Mucosa of rectum (tissue), 2 donors: ENCODE measurements around the gene NLRC5.
"Not testable (repeated sequence)": the region's sequence is repeated elsewhere in the genome, so short reads cannot be mapped to it uniquely, and the experiment has no call there.

ENCODE experiments used
- H3K27ac ChIP-seq, 2 donors: one replicate each; pipeline ENCODE4 v1.7.0; 2013; ENCODE audit warnings: inconsistent platforms in 2 of 2, low read depth in 2 of 2, low read length in 2 of 2
- H3K27me3 ChIP-seq, 2 donors: one replicate each; pipeline ENCODE4 v1.7.0; 2013; ENCODE audit warnings: low read length in 2 of 2; ENCODE audit not compliant: control insufficient read depth in 2 of 2, insufficient read depth in 2 of 2
- H3K36me3 ChIP-seq, 2 donors: one replicate each; pipeline ENCODE4 v1.7.0; 2013; ENCODE audit warnings: low read length in 2 of 2; ENCODE audit not compliant: control insufficient read depth in 2 of 2, insufficient read depth in 2 of 2
- H3K4me1 ChIP-seq, 2 donors: one replicate each; pipeline ENCODE4 v1.7.0; 2013; ENCODE audit warnings: low read length in 2 of 2, mild to moderate bottlenecking in 1 of 2; ENCODE audit not compliant: control insufficient read depth in 2 of 2, insufficient read depth in 2 of 2
- H3K4me3 ChIP-seq, 2 donors: one replicate each; pipeline ENCODE4 v1.7.0; 2013; ENCODE audit warnings: low read length in 2 of 2
- H3K9ac ChIP-seq, 2 donors: one replicate each; pipeline ENCODE4 v1.7.0; 2013; ENCODE audit warnings: low read length in 2 of 2, low read depth in 1 of 2, mild to moderate bottlenecking in 1 of 2
- H3K9me3 ChIP-seq, 2 donors: one replicate each; pipeline ENCODE4 v1.7.0; 2013; ENCODE audit warnings: low read length in 2 of 2; ENCODE audit not compliant: control insufficient read depth in 2 of 2
- donor health status: healthy.
- donor health status: Normal muscosa, but diverticular disease.

The NLRC5 gene

GRCh38 chr16:57069635-57070370 is 80.4 kb downstream of the NLRC5 start:
- H3K9me3 ChIP-seq = no peaks in the 10 kb centered on the region
- H3K36me3 ChIP-seq = peaks cover 18 to 19% of the 10 kb centered on the region in 2 donors
- H3K27ac ChIP-seq = no peak overlapping the region
- H3K27me3 ChIP-seq = no peaks in the 10 kb centered on the region
- no peak overlapping the region for H3K9ac ChIP-seq
- no peaks in the 10 kb centered on the region for H3K4me1 ChIP-seq
- H3K4me3 ChIP-seq = no peak overlapping the region

GRCh38 chr16:57070424-57070823 is 81.1 kb downstream of the NLRC5 start:
- peaks cover 18 to 22% of the 10 kb centered on the region in 2 donors for H3K36me3 ChIP-seq
- no peak overlapping the region for H3K9ac ChIP-seq
- H3K4me1 ChIP-seq = no peaks in the 10 kb centered on the region
- no peaks in the 10 kb centered on the region for H3K27me3 ChIP-seq
- H3K4me3 ChIP-seq = no peak overlapping the region
- H3K9me3 ChIP-seq = no peaks in the 10 kb centered on the region
- no peak overlapping the region for H3K27ac ChIP-seq

- H3K36me3 ChIP-seq = peaks cover 18 to 22% of the 10 kb centered on the region in 2 donors
- not testable (repeated sequence) for H3K9me3 ChIP-seq, H3K27me3 ChIP-seq, H3K4me1 ChIP-seq, H3K27ac ChIP-seq, H3K9ac ChIP-seq, H3K4me3 ChIP-seq
These were observed 81.8 kb downstream of the NLRC5 start for GRCh38 chr16:57071081-57071732.

GRCh38 chr16:57071831-57072582 is 82.7 kb downstream of the NLRC5 start:
- Histone ChIP-seq H3K27me3 (no peaks in the 10 kb centered on the region), H3K36me3 (peaks cover 23 to 25% of the 10 kb centered on the region in 2 donors), H3K27ac (no peak overlapping the region), H3K4me1 (no peaks in the 10 kb centered on the region), H3K9me3 (no peaks in the 10 kb centered on the region), H3K4me3 (no peak overlapping the region), H3K9ac (no peak overlapping the region)

- H3K27ac ChIP-seq = no peak overlapping the region
- no peaks in the 10 kb centered on the region for H3K4me1 ChIP-seq
- H3K4me3 ChIP-seq = no peak overlapping the region
- no peak overlapping the region for H3K9ac ChIP-seq
- peaks cover 21 to 26% of the 10 kb centered on the region in 2 donors for H3K36me3 ChIP-seq
- no peaks in the 10 kb centered on the region for H3K27me3 ChIP-seq
- H3K9me3 ChIP-seq = no peaks in the 10 kb centered on the region
These were observed 83.4 kb downstream of the NLRC5 start for GRCh38 chr16:57072616-57073275.

- Histone ChIP-seq H3K9ac (no peak overlapping the region), H3K27me3 (no peaks in the 10 kb centered on the region), H3K27ac (no peak overlapping the region), H3K9me3 (no peaks in the 10 kb centered on the region), H3K4me1 (no peaks in the 10 kb centered on the region), H3K36me3 (peaks cover 19 to 37% of the 10 kb centered on the region in 2 donors), H3K4me3 (no peak overlapping the region)
These were observed 88.4 kb downstream of the NLRC5 start for GRCh38 chr16:57077714-57078113.

- Histone ChIP-seq H3K4me1 (peaks cover 0 to 9% of the 10 kb centered on the region in 2 donors), H3K4me3 (no peak overlapping the region), H3K9ac (no peak overlapping the region), H3K9me3 (no peaks in the 10 kb centered on the region), H3K27me3 (no peaks in the 10 kb centered on the region), H3K36me3 (peaks cover 16 to 20% of the 10 kb centered on the region in 2 donors), H3K27ac (no peak overlapping the region)
These were observed 92.4 kb downstream of the NLRC5 start for GRCh38 chr16:57081744-57082143.

GRCh38 chr16:57082664-57083063 is 93.3 kb downstream of the NLRC5 start:
- Histone ChIP-seq H3K9ac (no peak overlapping the region), H3K4me3 (no peak overlapping the region), H3K27me3 (no peaks in the 10 kb centered on the region), H3K4me1 (peaks cover 0 to 9% of the 10 kb centered on the region in 2 donors), H3K27ac (no peak overlapping the region), H3K36me3 (peaks cover 9 to 15% of the 10 kb centered on the region in 2 donors), H3K9me3 (no peaks in the 10 kb centered on the region)

GRCh38 chr16:57083485-57084126 is 94.2 kb downstream of the NLRC5 start:
- Histone ChIP-seq H3K9me3 (no peaks in the 10 kb centered on the region), H3K9ac (no peak overlapping the region), H3K4me1 (peaks cover 0 to 9% of the 10 kb centered on the region in 2 donors), H3K4me3 (no peak overlapping the region), H3K27me3 (no peaks in the 10 kb centered on the region), H3K27ac (no peak overlapping the region), H3K36me3 (peaks cover 9 to 14% of the 10 kb centered on the region in 2 donors)
